K562 (cell line): ENCODE results near the gene ADGRE1. TPM values are rescaled to one million over a fixed set of nuclear protein-coding genes. Genes with fewer than 3 reads are reported as not detected.
A peak's percentile ranks its signal among the peaks of the same experiment; 100 is the strongest.

Experiments
- ATAC-seq: fragments of 200-7000 bp; cut with Tn5 transposase; 3 replicates; pipeline ENCODE4 v1.9.1; 2020; ENCODE audit warnings: moderate library complexity
- BruUV-seq: library from RNA; stranded (reverse); fragments of 400-500 nt; replicated peaks from 2 replicates; lab custom pipeline; 2021; lab: Mats Ljungman, UMichigan
- CTCF ChIA-PET: fragments of 300-600 bp; formaldehyde crosslinking; extraction: SDS; loops from one replicate; lab custom pipeline; 2021; ENCODE audit warnings: low intra/inter-chr PET ratio; lab: Yijun Ruan, JAX
- POLR2A ChIA-PET: fragments of 300-600, 350-650 bp; sonication (Branson Sonifier 250); formaldehyde crosslinking; extraction: SDS; loops from one replicate; lab custom pipeline; 2021; ENCODE audit warnings: antibody characterized with exemption, inconsistent platforms; lab: Yijun Ruan, JAX
- DNase-seq, 4 experiments: peaks; one replicate each; pipeline versions ENCODE4 v3.0.0 to v3.0.0-alpha.2; 2011 to 2018; ENCODE audit warnings: low spot score in 3 of 4, mixed read lengths in 3 of 4; ENCODE audit errors: extremely low read depth in 1 of 4
- FAIRE-seq: peaks from 2 replicates; lab custom pipeline; 2011; peaks lifted over from hg19 to GRCh38; lab: Jason Lieb, UNC
- H2AFZ ChIP-seq: 2 replicates; pipeline ENCODE4 v1.6.0; 2011; ENCODE audit warnings: low read depth, low read length, control low read depth, inconsistent platforms
- H3K27ac ChIP-seq: fragments of 200-600 bp; 3 replicates; pipeline ENCODE4 v1.8.0; 2011; ENCODE audit warnings: low read depth, mild to moderate bottlenecking, control low read depth, inconsistent platforms, low read length, moderate library complexity, mixed read lengths; ENCODE audit errors: extremely low read depth
- H3K27me3 ChIP-seq, 2 experiments: fragments of 300-600 bp in 1 of 2; 2 replicates in 1 of 2; 3 replicates in 1 of 2; pipeline versions ENCODE4 v1.6.0 to v1.8.0; 2011; ENCODE audit warnings: inconsistent platforms in 2 of 2, low read length in 2 of 2, mild to moderate bottlenecking in 1 of 2, mixed read lengths in 1 of 2, moderate library complexity in 1 of 2; ENCODE audit not compliant: control insufficient read depth in 2 of 2, insufficient read depth in 2 of 2
- H3K36me3 ChIP-seq: fragments of 300-600 bp; 3 replicates; pipeline ENCODE4 v1.8.0; 2011; ENCODE audit warnings: mild to moderate bottlenecking, low read length, inconsistent platforms; ENCODE audit not compliant: control insufficient read depth, insufficient read depth
- H3K4me1 ChIP-seq, 2 experiments: fragments of 200-600 bp in 1 of 2; replicated peaks in 1 of 2; 2 replicates in 1 of 2; 3 replicates in 1 of 2; pipeline versions ENCODE4 v1.5.1 to v1.8.0; 2011; ENCODE audit warnings: inconsistent platforms in 2 of 2, low read length in 2 of 2, mild to moderate bottlenecking in 1 of 2, mixed read lengths in 1 of 2, moderate library complexity in 1 of 2; ENCODE audit not compliant: control insufficient read depth in 2 of 2, insufficient read depth in 2 of 2
- H3K4me2 ChIP-seq: 2 replicates; pipeline ENCODE4 v1.6.1; 2011; ENCODE audit warnings: low read length, control low read depth, inconsistent platforms, mixed read lengths; ENCODE audit not compliant: insufficient read depth
- H3K4me3 ChIP-seq: fragments of 200-600 bp; sonication (generic), shearing (Covaris generic); 2 replicates; pipeline ENCODE4 v1.5.1; 2016; ENCODE audit warnings: control low read depth, inconsistent platforms
- H3K79me2 ChIP-seq: fragments of 200-600 bp; 3 replicates; pipeline ENCODE4 v1.8.0; 2011; ENCODE audit warnings: low read length, inconsistent platforms; ENCODE audit not compliant: control insufficient read depth, insufficient read depth
- H3K9ac ChIP-seq, 2 experiments: 2 replicates each; pipeline versions ENCODE4 v1.6.0 to v1.6.1; 2011; ENCODE audit warnings: low read depth in 2 of 2, low read length in 2 of 2, control low read depth in 1 of 2, inconsistent platforms in 1 of 2, mild to moderate bottlenecking in 1 of 2, mixed read lengths in 1 of 2; ENCODE audit not compliant: insufficient read depth in 1 of 2
- H3K9me1 ChIP-seq: one replicate; pipeline ENCODE4 v1.6.0; 2011; ENCODE audit warnings: inconsistent platforms, mild to moderate bottlenecking, low read length, moderate library complexity; ENCODE audit not compliant: control insufficient read depth, insufficient read depth
- H3K9me3 ChIP-seq: replicated peaks from 2 replicates; pipeline ENCODE4 v1.5.1; 2011; ENCODE audit warnings: low read depth, low read length, inconsistent platforms; ENCODE audit not compliant: control insufficient read depth, insufficient read depth
- H4K20me1 ChIP-seq: replicated peaks from 2 replicates; pipeline ENCODE4 v1.6.1; 2011; ENCODE audit warnings: low read length, inconsistent platforms, mixed read lengths; ENCODE audit not compliant: control insufficient read depth, insufficient read depth
- ASH1L ChIP-seq: fragments of 450-650 bp; IDR thresholded peaks from 2 replicates; pipeline ENCODE4 v1.6.1; 2018; ENCODE audit warnings: borderline replicate concordance, mild to moderate bottlenecking, low read depth; ENCODE audit not compliant: partially characterized antibody
- CEBPG ChIP-seq, 3 experiments: fragments of 200-800 bp in 1 of 3; sonication (Bioruptor generic) in 1 of 3; sonication (generic) in 1 of 3; formaldehyde crosslinking in 1 of 3; IDR thresholded peaks in 2 of 3; conservative IDR thresholded peaks in 1 of 3; 2 replicates each; pipeline versions ENCODE4 v1.6.1 to v1.8.0; 2016 to 2022; ENCODE audit warnings: missing compliant biosample characterization in 2 of 3, missing genetic modification characterization in 2 of 3, mild to moderate bottlenecking in 1 of 3, missing genetic modification reagents in 1 of 3
- OTX1 ChIP-seq: fragments of 450-650 bp; formaldehyde crosslinking; IDR thresholded peaks from 2 replicates; pipeline ENCODE4 v1.4.0; 2022; ENCODE audit warnings: mild to moderate bottlenecking
- PHB2 ChIP-seq: fragments of 450-650 bp; IDR thresholded peaks from 2 replicates; pipeline ENCODE4 v1.6.1; 2017; ENCODE audit warnings: low read depth
- SRF ChIP-seq, 2 experiments: fragments of 250-450, 450-650 bp in 1 of 2; sonication (Bioruptor Pico) in 1 of 2; sonication (generic) in 1 of 2; formaldehyde crosslinking; IDR thresholded peaks; 2 replicates each; pipeline versions ENCODE4 v1.5.0 to v1.5.1; 2020 to 2022; ENCODE audit warnings: mild to moderate bottlenecking in 1 of 2, missing genetic modification reagents in 1 of 2
- ZNF592 ChIP-seq: fragments of 450-650 bp; IDR thresholded peaks from 2 replicates; pipeline ENCODE4 v1.6.1; 2017; ENCODE audit warnings: antibody characterized with exemption, mild to moderate bottlenecking
- WGBS: fragments of 100-300 bp; shearing (Covaris generic); methylation state at CpG from one replicate; pipeline ENCODE4 v1.1.6; 2016; ENCODE audit warnings: low coverage, mixed read lengths; ENCODE audit not compliant: insufficient coverage; ENCODE audit errors: missing lambda C conversion rate; 5-methylcytosine and 5-hydroxymethylcytosine counted together
- in situ Hi-C: fragments of 300-500 bp; cut with MboI; formaldehyde crosslinking; loops from 4 replicates; pipeline ENCODE4 v1.15.0; 2018; ENCODE audit warnings: inconsistent platforms, mixed read lengths
- intact Hi-C: fragments of 100-400 bp; cut with micrococcal nuclease; formaldehyde crosslinking; loops from 2 replicates; pipeline ENCODE4 v1.14.2; 2022
- polyA plus RNA-seq, 8 experiments: library from polyadenylated mRNA; depleted of rRNA in 4 of 8; stranded (reverse) in 5 of 8; unstranded in 3 of 8; fragments of >200 nt; fragmentation: Nextera tagmentation in 2 of 8; fragmentation: Illumina TruSeq in 1 of 8; extraction: Ambion mirVana in 2 of 8; extraction: Trizol in 1 of 8; gene quantifications; 2 replicates each; pipeline versions ENCODE4 v1.2.1 to v1.2.3, GENCODE V29; 2011 to 2014; ENCODE audit warnings: inconsistent platforms in 1 of 8, missing spikeins in 1 of 8
- total RNA-seq, 7 experiments: library from RNA; depleted of rRNA in 6 of 7; stranded (reverse); fragments of >200 nt in 6 of 7; fragmentation: Illumina TruSeq in 2 of 7; extraction: Trizol in 2 of 7; gene quantifications; 2 replicates each; pipeline versions ENCODE4 v1.2.1 to v1.2.3, GENCODE V29; 2011 to 2021; ENCODE audit warnings: low replicate concordance in 1 of 7
- TF ChIP-seq, protein P1 (sequence below): fragments of 450-650 bp; IDR thresholded peaks from 2 replicates; pipeline ENCODE4 v1.6.1; 2016; ENCODE audit warnings: borderline replicate concordance

ADGRE1 gene
- total and polyA plus RNA-seq, 9 of the 15 experiments (the other 6 are each of a cell fraction or from before 2014, with no cell fraction given): 0.09 to 0.49 (median 0.25) TPM; not detected in 1

- POLR2A ChIA-PET: interaction anchor here (1.3 kb wide), 1 partner anchor 33 kb away, joined by 3 read pairs; no protein-coding TSS in a partner anchor
- DNase-seq (no peak), FAIRE-seq (no peak), ATAC-seq (no peak)
- CTCF ChIA-PET: no interaction called here
- Histone ChIP-seq H3K4me1 (0 out of 5 replicates have a peak, but pooled peaks cover 0 to 1% of the 10 kb centered on the region in 2 experiments), H3K4me2 (no peak overlapping the region), H3K36me3 (no peaks in the 10 kb centered on the region), H4K20me1 (no peaks in the 10 kb centered on the region), H3K4me3 (no peak overlapping the region), H3K79me2 (no peaks in the 10 kb centered on the region), H3K27me3 (peaks cover 0 to 5% of the 10 kb centered on the region in 2 experiments; a peak in 3 of 5 replicates), H3K27ac (no peak overlapping the region), H3K9me1 (no peaks in the 10 kb centered on the region), H2AFZ (no peak overlapping the region), H3K9ac (no peak overlapping the region), H3K9me3 (no peaks in the 10 kb centered on the region; the same call in 1 of the 2 replicates)
- intact Hi-C loops: no loop called here
- in situ Hi-C loops: no loop called here
- TF ChIP-seq CEBPG (CRISPR knock-in tag; IDR thresholded peaks at IDR 0.05) (no peak), CEBPG (tag; conservative IDR thresholded peaks at IDR 0.05 in 1 of 2, IDR thresholded peaks at IDR 0.05 in 1 of 2) (peak; percentile 12 to 71; a peak in 2 of 4 replicates), SRF (CRISPR knock-in tag; IDR thresholded peaks at IDR 0.05) (no peak)
- WGBS: 4% methylated on average over 7 of the region's 7 CpGs
- no TSS peak for BruUV-seq
Measured at GRCh38 chr19:6886277-6886897, 992 bp upstream of the ADGRE1 start.

DNA sequence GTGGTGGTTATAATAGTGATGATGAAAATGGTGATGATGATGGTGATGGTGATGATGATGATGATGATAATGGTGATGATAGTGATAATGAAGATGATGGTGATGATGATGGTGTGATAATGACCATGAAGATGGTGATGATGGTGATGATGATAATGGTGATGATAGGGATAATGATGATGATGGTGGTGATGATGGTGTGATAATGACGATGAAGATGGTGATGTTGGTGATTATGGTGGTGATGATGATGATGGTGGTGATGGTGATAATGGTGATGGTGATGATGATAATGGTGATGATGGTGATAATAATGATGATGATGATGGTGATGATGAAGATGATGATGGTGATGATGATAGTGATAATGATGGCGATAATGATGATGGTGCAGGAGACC is 1.6 kb downstream of the ADGRE1 start:
- no peak overlapping the region for H3K27ac ChIP-seq
- DNase-seq (no peak), FAIRE-seq (no peak), ATAC-seq (no peak)
- H3K36me3 ChIP-seq: no peaks in the 10 kb centered on the region
- no TSS peak for BruUV-seq
- 6% methylated on average over 2 of the region's 2 CpGs for WGBS
- no peaks in the 10 kb centered on the region for H3K9me1 ChIP-seq
- CTCF ChIA-PET: no interaction called here
- H3K4me1 ChIP-seq: peaks cover 0 to 3% of the 10 kb centered on the region in 2 experiments; a peak in 2 of 5 replicates
- H3K79me2 ChIP-seq: no peaks in the 10 kb centered on the region
- intact Hi-C loops (no loop called here), in situ Hi-C loops (no loop called here)
- no peak overlapping the region for H3K4me2 ChIP-seq
- peaks cover 0 to 5% of the 10 kb centered on the region in 2 experiments; a peak in 2 of 5 replicates for H3K27me3 ChIP-seq
- POLR2A ChIA-PET: no interaction called here
- no peaks in the 10 kb centered on the region for H4K20me1 ChIP-seq
- H3K9me3 ChIP-seq: no peaks in the 10 kb centered on the region; the same call in 1 of the 2 replicates
- H2AFZ ChIP-seq: no peak overlapping the region
- H3K4me3 ChIP-seq: no peak overlapping the region
- no peak overlapping the region for H3K9ac ChIP-seq
- TF ChIP-seq ZNF592 (no peak), ASH1L (peak; percentile 16), OTX1 (CRISPR knock-in tag) (peak; percentile 51; the same call in 1 of the 2 replicates), PHB2 (peak; percentile 47; the same call in 1 of the 2 replicates)
- TF ChIP-seq, protein P1, sequence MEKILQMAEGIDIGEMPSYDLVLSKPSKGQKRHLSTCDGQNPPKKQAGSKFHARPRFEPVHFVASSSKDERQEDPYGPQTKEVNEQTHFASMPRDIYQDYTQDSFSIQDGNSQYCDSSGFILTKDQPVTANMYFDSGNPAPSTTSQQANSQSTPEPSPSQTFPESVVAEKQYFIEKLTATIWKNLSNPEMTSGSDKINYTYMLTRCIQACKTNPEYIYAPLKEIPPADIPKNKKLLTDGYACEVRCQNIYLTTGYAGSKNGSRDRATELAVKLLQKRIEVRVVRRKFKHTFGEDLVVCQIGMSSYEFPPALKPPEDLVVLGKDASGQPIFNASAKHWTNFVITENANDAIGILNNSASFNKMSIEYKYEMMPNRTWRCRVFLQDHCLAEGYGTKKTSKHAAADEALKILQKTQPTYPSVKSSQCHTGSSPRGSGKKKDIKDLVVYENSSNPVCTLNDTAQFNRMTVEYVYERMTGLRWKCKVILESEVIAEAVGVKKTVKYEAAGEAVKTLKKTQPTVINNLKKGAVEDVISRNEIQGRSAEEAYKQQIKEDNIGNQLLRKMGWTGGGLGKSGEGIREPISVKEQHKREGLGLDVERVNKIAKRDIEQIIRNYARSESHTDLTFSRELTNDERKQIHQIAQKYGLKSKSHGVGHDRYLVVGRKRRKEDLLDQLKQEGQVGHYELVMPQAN: 0 out of 2 replicates have a peak, but pooled peaks have one; percentile 49
